ENCODE results near the gene DQX1.
"Not testable (repeated sequence)": the region's sequence is repeated elsewhere in the genome, so short reads cannot be mapped to it uniquely, and the experiment has no call there.

Gene DQX1

DNA sequence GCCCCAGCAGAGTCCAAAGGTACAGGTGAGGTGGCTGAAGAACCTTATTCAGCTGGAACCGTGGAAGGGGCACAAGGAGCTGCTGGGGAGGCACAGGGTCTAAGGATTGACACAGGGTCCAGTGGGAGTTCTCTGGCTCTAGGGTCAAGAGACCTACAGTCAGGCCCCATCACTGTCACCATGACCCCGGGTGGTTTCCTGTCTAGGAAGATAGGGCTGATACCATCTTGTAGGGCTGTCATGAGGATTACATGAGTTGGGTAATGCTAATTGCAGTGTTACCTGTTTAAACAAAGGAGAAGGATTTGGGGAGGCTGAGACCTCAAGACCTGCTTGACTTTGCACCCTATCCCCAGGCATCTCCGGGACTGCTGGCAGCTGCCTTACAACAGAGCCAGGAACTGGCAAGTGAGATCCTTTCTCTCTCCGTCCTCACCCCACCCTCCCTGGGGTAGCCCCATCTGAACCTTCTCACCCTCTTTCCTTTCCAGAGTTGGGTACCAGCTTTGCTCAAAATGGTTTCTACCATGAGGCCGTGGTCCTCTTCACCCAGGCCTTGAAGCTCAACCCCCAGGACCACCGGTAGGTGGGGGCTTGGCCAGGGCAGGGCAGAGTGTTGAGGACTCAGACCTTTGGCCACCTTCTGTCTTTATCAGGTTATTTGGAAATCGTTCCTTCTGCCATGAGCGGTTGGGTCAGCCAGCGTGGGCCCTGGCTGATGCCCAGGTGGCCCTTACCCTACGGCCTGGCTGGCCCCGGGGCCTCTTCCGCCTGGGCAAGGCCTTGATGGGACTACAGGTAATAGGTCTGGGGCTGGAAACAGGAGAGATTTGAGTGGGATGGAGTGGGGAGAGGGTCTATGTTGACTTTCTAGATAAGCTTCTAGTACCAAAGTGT, 34.1 kb downstream of the DQX1 start:
- no peak for DNase-seq

DNA sequence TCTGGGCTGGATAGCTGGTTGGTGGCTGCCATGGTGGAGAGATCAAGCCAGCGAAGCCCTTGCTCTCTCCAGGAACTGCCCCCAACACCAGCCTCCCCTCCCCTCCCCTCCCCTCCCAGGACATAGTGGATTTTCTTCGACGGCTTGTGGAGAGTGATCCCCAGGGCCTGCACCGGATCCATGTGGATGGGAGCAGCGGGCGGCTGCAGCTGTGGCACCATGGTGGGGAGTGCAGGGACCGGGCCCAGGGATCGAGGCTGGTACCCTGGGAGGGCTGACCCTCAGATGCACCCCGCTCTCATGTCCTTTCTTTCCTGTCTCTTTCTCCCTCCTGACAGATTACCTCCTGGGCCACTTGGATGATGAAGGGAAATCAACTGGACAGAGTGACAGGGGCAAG, 36.1 kb downstream of the DQX1 start:
- DNase-seq: no peak

DNA sequence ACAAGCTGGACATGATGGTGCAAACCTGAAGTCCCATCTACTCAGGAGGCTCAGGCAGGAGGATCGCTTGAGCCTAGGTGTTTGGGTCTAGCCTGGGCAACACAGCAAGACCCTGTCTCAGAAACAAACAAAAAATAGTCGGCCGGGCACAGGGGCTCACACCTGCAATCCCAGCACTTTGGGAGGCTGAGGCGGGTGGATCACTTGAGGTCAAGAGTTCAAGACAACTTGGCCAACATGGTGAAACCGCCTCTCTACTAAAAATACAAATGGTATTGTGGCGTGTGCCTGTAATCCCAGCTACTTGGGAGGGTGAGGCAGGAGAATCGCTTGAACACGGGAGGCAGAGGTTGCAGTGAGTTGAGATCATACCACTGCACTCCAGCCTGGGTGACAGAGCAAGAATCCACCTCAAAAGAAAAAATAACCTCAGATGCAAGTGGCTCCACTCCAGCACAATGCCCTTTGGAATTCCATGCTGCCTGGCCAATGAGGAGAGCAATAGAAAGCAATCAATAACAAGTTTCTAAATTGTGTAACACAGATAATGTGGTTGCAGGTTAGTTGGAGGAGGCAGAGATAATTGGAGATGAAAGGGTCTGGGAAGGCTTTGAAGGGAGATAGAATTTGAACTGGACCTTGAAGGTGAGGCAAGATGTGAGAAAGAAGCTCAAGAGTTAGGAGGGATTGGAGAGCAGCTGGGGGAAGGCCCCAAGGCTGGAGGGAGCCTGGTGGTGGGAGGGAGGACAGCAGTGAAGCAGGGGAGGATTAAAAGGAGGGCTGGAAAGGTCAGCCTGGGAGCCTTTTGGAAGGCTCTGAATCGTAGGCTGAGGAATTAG, 37.2 kb downstream of the DQX1 start:
- no peak for DNase-seq

DNA sequence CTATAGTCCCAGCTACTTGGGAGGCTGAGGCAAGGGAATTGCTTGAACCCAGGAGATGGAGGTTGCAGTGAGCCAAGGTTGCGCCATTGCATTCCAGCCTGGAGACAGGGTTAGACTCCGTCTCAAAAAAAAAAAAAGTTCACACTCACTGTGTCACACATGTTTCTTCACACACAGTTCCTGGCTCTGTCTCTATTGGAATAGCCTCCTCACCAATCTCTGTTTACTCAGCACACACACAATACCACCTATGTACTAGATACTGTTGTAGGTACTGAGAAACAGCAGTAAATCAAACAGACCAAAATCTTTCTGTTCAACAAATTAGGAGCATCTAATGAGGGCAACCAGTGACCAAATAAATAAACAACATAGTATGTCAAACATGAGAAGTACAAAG, 39.9 kb downstream of the DQX1 start:
- DNase-seq: no peak

DNA sequence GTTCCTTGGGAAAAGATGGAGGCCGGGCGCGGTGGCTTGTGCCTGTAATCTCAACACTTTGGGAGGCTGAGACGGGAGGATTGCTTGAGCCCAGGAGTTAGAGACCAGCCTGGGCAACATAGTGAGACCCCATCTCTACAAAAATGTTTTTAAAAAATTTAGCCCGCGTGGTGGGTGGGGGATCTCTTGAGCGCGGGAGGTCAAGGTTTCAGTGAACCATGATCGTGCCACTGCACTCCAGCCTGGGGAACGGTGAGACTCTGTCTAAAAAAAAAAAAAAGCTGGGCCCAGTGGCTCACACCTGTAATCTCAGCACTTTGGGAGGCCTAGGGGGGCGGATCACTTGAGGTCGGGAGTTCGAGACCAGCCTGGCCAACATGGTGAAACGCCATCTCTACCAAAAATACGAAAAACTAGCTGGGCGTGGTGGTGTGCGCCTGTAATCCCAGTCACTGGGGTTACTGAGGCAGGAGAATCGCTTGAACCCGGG, 42.3 kb downstream of the DQX1 start:
- not testable (repeated sequence) for DNase-seq

DNA sequence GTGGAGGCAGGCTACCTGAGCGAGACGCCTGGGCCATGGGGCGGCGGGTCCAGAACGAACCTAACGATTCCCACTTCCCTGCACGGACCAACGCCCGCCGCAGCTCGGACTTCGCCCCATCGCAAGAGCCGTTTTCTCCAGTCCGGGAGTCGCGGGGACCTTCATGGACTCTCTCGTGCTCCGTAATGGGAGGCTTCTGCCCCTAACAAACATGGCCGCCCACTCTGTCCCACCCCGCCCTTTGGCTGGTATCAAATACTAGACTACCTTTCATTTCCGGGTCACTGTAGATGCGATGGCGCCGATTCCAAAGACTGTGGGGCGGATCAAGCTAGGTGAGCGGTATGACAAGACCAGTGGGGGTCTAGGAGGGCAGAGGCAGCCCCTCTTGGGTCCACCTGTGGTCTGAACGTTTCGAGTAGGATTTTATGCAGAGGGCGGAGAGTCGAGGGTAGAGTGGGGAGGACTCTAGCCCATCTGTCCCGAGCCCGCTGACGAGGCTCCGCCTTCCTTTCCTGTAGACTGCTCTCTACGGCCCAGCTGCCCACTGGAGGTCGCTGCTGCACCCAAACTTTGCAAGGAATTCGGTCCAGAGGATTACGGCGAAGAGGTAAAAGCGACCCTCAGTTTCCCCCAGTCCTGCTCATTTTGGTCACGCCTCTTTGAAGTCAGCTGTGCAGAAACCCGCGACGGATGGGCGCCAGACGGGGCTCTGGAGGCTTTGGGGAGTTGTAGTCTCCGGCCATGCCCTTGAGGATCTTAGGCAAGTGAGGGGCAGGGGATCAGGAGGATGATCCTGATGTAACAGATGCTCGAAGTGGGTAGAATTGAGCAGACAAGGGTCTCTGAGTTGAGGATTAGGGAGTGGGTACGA, 43.0 kb downstream of the DQX1 start, which contains the start of the genes CCDC142 and TTC31:
Gene CCDC142 (minus strand): TSS at position 198 of the 874 bp plus-strand sequence. CDS start 161 bp downstream, at position 37.
Gene TTC31 (plus strand): TSS at position 281 of the 874 bp plus-strand sequence. CDS start 15 bp downstream, at position 296.
- DNase-seq: peak; percentile 92

DNA sequence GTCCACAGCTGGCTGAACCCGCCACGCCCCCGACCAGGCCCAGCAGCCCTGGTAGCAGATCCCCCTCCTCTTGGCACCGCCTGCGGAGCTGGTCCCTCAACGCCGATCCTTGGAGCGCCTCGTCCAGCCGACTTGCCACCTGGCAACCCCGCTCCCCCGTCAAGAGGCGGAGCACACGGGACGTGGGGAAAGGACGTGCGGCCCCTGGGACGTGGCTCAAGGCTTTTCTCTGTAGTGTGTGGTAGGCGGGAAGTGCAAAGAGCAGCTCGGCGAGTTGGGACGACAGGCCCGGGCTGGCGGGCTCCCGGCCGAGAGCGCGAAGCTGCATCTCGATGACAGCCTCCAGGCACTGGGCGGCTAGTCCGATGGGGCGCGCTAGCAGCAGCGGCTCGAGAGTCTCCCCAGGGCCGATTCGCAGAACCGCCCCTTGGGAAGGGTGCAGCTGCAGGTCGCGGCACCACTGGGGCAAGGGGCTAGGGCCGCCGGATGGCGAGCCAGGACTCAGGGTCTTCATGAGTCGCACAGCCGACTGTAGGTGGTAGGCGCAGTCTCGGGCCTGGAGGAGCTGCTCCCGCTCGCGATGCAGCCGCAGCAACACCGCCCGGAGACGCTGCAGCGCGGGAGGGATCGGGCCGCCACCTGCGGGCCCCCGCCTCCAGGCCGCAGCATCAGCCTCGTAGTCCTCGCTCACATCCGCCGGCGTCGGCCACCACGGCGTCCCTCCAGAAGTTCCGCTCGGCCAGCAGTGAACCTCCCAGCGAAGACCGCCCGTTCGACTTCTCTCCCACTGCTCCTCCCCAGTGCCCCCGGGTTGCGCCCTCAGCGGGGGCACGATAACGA, 43.9 kb downstream of the DQX1 start:
- DNase-seq: no peak

DNA sequence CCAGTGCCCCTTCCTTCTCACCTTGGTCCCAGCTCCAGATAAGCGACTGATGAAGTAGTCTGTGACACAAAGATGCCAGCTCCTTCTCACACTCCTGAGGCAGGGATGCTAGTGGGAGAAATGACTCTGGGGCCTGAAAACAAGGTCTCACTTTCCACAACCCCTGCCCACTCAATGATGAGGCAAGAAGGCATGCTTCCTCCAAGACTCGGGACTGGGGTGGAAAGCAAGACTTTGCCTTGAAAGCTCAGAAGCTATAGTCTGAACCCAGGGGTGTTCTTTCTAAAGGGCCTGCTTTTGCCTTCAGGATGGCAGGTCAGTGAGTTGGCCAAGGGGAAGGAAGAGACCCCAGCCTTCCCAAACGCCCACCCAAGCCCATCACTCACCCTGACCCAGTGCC, 44.6 kb downstream of the DQX1 start:
- DNase-seq: no peak

DNA sequence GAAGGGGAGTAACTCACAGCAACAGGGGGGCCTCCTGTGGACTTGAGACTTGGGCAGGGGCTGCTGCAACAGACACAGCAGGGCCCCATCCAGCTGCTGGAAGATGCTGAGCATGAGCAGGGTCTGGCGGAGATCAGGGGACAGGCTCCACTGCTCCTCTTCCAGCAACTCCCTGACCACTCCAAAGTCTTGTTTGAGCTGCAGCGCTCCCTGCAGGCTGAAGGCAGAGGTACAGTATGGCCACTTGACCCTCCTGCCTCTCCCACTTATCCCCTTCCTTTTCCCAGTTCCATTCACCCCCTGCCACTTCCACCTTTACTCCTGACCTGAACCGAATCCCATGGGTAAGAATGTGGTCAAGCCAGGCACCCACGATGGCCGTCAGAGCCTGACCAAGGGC, 51.1 kb downstream of the DQX1 start:
- DNase-seq: no peak

DNA sequence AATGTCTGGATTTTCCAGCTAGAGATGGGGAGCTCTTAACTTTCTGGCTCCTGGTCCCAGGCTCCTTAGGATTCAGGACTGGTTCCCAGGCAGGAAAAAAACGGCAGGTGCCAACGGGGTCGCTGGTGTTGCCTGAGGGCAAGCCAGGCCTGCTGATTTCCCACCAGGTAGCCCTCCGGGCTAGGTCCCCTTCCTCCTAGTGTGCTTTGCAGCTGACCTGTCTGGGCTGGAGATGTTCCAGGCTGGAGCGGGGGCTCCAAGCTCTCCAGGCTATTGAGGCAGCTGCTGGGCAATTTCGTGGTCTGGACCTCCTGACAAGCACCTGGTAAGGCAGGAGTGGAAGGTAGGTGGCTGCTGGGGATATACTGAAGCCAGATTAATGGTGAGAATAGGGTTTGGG, 51.5 kb downstream of the DQX1 start:
- no peak for DNase-seq

DNA sequence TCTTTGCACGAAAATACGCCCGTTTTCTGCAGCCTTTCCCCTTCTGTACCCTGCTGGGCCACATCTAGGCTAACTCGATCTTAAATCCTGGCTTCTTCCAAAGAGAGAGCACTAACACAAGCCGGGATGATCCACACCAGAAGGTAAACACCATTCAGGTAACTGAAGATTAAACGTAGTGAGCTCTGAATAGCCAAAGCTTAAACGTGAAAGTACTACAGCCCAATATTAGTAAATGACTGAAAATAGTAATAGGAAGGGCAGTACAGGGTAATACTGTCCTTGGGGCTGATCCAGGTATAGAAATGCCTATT, 53.1 kb downstream of the DQX1 start:
- no peak for DNase-seq

DNA sequence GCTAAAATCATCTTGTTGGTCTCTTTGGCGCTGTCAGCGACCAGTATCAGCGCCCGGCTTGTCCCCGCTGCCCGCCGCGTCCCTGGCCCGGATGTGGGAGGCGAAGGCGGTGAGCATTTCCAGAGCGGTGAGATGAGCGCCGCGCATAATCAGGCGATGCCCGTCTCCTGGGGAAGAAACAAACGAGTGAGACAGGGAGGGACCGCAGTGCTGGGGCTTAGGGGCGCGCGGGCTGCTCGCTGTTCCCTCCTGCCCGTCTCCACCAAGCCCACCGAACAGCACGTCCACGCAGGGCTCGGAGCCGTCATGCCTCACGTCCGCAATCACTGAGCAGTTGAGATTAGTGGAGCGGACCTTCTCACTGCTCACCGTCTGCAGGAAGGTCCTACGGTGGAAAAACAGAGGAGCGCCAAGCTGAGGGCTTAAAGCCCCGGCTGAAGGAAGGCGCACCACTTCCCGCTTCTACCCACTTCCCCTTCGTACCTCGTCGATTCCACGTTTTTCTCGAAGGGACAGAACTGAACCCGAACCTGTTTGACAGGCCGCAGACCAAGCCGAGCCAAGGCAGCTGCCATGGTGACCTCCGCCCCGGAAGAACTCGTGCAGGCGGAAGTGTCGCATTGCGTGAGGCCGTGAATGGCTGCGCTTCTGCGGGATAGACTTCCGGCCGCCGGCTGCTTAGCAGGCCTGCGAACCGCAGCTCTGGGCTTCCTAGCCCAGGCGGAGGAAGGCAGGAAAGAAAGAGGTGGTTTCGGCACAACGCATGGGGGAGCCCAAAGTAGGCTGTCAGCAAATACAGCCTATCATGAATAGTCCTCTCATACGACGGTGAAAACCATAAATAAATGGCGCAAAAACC, 53.7 kb downstream of the DQX1 start, which contains the start of gene MRPL53:
Gene MRPL53 (minus strand): TSS at position 595 of the 859 bp plus-strand sequence. CDS start 20 bp downstream, at position 575.
- DNase-seq: peak; percentile 90

DNA sequence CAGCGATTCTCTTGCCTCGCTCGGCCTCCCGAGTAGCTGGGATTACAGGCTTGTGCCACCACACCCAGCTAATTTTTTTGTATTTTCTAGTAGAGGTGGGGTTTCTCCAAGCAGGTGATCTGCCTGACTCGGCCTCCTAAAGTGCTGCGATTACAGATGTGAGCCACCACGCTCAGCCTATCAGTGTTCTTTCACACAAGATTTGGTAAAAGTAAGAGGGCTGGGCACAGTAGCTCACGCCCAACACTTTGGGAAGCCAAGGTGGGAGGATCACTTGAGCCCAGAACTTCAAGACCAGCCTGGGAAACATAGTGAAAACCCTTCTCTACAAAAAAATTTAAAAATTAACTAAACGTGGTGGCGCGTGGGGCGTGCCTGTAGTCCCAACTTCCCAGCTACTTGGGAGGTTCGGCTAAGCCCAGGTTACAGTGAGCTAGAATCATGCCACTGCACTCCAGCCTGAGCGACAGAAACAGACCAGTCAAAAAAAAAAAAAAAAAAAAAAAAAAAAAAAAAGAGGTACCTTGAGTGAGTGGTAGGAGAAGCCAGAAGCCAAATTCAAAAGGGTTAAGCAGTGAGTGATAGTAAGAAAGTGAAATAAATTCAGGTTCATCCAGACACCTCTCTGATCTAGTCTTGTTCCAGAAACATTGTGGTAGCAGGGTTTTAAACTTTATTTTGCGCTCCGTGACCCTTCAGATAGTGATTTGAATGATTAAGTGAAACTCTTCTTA, 54.5 kb downstream of the DQX1 start:
- DNase-seq: no peak

DNA sequence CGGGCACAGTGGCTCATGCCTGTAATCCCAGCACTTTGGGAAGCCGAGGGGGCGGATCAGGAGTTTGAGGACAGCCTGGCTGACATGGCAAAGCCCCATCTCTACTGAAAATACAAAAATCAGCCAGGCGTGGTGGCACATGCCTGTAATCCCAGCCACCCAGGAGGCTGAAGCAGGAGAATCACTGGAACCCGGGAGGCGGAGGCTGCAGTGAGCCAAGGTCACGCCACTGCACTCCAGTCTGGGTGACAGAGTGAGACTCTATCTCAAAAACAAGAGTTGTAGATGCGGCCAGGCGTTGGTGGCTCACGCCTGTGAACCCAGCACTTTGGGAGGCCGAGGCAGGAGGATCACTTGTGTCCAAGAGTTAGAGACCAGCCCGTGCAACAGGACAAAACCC, 55.3 kb downstream of the DQX1 start:
- DNase-seq: not testable (repeated sequence)
